ENCODE measurements around the gene SUSD5. TPM values are rescaled to one million over a fixed set of nuclear protein-coding genes. Genes with fewer than 3 reads are reported as not detected.

SUSD5 gene
- total and polyA plus RNA-seq, 12 donors: 0.16 to 2.0 (median 1.1) TPM

GRCh38 chr3:33246786-33247185, 28.2 kb upstream of the SUSD5 start:
- H3K27me3 ChIP-seq: no peaks in the 10 kb centered on the region

GRCh38 chr3:33240261-33240660, 21.7 kb upstream of the SUSD5 start:
- Histone ChIP-seq H3K36me3 (replicated peaks in 1 of 2) (no peaks in the 10 kb centered on the region), H3K27ac (no peak overlapping the region), H3K4me3 (no peak overlapping the region), H3K4me1 (replicated peaks in 1 of 2) (no peaks in the 10 kb centered on the region), H3K27me3 (no peaks in the 10 kb centered on the region), H3K9me3 (replicated peaks in 1 of 3) (no peaks in the 10 kb centered on the region)
- DNase-seq: no peak
- WGBS, 4 donors: 67 to 73% (median 68%) methylated on average over 1 of the region's 1 CpG
- intact Hi-C loops (cut with DNase I): no loop called here
- no peak for TF ChIP-seq CTCF (IDR thresholded peaks at IDR 0.05)
- TF ChIP-seq POLR2A (IDR thresholded peaks at IDR 0.05): no peak

More at GRCh38 chr3:33246786-33247185, 28.2 kb upstream of the SUSD5 start:
- no peaks in the 10 kb centered on the region for H3K9me3 ChIP-seq (replicated peaks in 1 of 3)
- H3K36me3 ChIP-seq (replicated peaks in 1 of 2): no peaks in the 10 kb centered on the region
- TF ChIP-seq POLR2A (IDR thresholded peaks at IDR 0.05) (no peak), CTCF (IDR thresholded peaks at IDR 0.05) (no peak)
- no peaks in the 10 kb centered on the region for H3K4me1 ChIP-seq (replicated peaks in 1 of 2)
- H3K27ac ChIP-seq: no peak overlapping the region
- no peak overlapping the region for H3K4me3 ChIP-seq
- intact Hi-C loops (cut with DNase I): no loop called here
- DNase-seq: no peak

GRCh38 chr3:33238923-33239322, 20.3 kb upstream of the SUSD5 start:
- no peak overlapping the region for H3K4me3 ChIP-seq
- no peaks in the 10 kb centered on the region for H3K9me3 ChIP-seq (replicated peaks in 1 of 3)
- DNase-seq: no peak
- no peaks in the 10 kb centered on the region for H3K27me3 ChIP-seq
- H3K27ac ChIP-seq: no peak overlapping the region
- WGBS, 4 donors: 85 to 88% (median 87%) methylated on average over 1 of the region's 1 CpG
- no peaks in the 10 kb centered on the region for H3K4me1 ChIP-seq (replicated peaks in 1 of 2)
- intact Hi-C loops (cut with DNase I): no loop called here
- no peaks in the 10 kb centered on the region for H3K36me3 ChIP-seq (replicated peaks in 1 of 2)
- no peak for TF ChIP-seq CTCF (IDR thresholded peaks at IDR 0.05)
- no peak for TF ChIP-seq POLR2A (IDR thresholded peaks at IDR 0.05)

- Histone ChIP-seq H3K27ac (no peak overlapping the region), H3K9me3 (replicated peaks in 1 of 3) (no peaks in the 10 kb centered on the region), H3K36me3 (replicated peaks in 1 of 2) (no peaks in the 10 kb centered on the region), H3K4me3 (no peak overlapping the region), H3K27me3 (no peaks in the 10 kb centered on the region), H3K4me1 (replicated peaks in 1 of 2) (no peaks in the 10 kb centered on the region)
- 73 to 88% (median 79%) methylated on average over 4 of the region's 4 CpGs for WGBS, 4 donors
- DNase-seq: no peak
- intact Hi-C loops (cut with DNase I): no loop called here
- TF ChIP-seq POLR2A (IDR thresholded peaks at IDR 0.05) (no peak), CTCF (IDR thresholded peaks at IDR 0.05) (no peak)
These were observed 18.8 kb upstream of the SUSD5 start for GRCh38 chr3:33237439-33237838.

Data from adrenal gland (tissue), 12 donors.